ENCODE results near the gene MME. TPM values are rescaled to one million over a fixed set of nuclear protein-coding genes. Genes with fewer than 3 reads are reported as not detected.
"Not testable (repeated sequence)": the region's sequence is repeated elsewhere in the genome, so short reads cannot be mapped to it uniquely, and the experiment has no call there.

The MME gene
- total RNA-seq, 1 experiment from 2014 or later = 23.9 TPM

DNA sequence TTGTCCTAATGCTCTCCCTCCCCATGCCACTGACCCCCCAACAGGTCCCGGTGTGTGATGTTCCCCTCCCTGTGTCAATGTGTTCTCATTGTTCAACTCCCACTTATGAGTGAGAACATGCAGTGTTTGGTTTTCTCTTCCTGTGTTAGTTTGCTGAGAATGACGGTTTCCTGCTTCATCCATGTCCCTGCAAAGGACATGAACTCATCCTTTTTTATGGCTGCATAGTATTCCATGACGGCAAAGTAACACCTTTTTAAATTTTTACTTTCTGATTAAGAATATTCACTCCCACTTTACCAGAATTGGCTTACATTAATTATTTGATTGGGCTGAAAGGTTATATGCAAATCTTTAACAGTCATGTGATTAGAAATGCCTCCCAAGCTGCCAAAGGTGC is 135.9 kb downstream of the MME start:
- POLR2A ChIA-PET; DNase-seq (ENCODE audit: low spot score); CTCF ChIA-PET; H3K4me3 Mint-ChIP-seq; H3K27ac Mint-ChIP-seq; H3K27me3 Mint-ChIP-seq (ENCODE audit: low read depth); H3K4me1 Mint-ChIP-seq; ATAC-seq: not testable (repeated sequence)
- H3K9me3 Mint-ChIP-seq = peaks cover 24% of the 10 kb centered on the region
- H3K36me3 Mint-ChIP-seq = peaks cover 19% of the 10 kb centered on the region

DNA sequence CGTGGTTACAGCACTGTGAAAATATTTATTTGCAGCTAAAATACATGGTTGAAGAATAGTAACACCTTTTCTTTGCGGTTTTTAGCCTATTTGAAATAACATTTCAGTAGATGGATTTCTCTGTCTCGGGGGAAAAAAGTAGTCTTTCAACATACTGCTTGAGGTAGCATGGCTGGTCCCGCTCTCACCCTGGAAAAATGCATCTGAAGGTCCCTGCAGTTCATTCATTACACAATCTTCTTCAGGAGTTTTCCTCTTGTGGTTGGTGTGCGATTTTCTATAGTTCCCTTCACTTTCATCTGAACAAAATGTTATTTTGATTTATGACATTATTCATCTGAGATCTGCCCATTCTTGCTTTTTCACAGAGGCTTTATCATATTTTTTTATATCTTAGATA is 137.5 kb downstream of the MME start:
- 0 out of 2 replicates have a peak, but pooled peaks cover 3% of the 10 kb centered on the region for H3K4me1 Mint-ChIP-seq
- H3K36me3 Mint-ChIP-seq = peaks cover 23% of the 10 kb centered on the region
- no peak for ATAC-seq
- H3K27me3 Mint-ChIP-seq (ENCODE audit: low read depth) = no peaks in the 10 kb centered on the region
- POLR2A ChIA-PET = no interaction called here
- no peak overlapping the region for H3K27ac Mint-ChIP-seq
- CTCF ChIA-PET = no interaction called here
- no peak for TF ChIP-seq CBFB (CRISPR knock-in tag; IDR thresholded peaks at IDR 0.05; ENCODE audit: low read depth)
- no peak for TF ChIP-seq SP1 (CRISPR knock-in tag; conservative IDR thresholded peaks at IDR 0.05)
- TF ChIP-seq ZNF416 (CRISPR knock-in tag; IDR thresholded peaks at IDR 0.05) = no peak
- TF ChIP-seq, protein P1, sequence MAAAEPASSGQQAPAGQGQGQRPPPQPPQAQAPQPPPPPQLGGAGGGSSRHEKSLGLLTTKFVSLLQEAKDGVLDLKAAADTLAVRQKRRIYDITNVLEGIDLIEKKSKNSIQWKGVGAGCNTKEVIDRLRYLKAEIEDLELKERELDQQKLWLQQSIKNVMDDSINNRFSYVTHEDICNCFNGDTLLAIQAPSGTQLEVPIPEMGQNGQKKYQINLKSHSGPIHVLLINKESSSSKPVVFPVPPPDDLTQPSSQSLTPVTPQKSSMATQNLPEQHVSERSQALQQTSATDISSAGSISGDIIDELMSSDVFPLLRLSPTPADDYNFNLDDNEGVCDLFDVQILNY (CRISPR knock-in tag; IDR thresholded peaks at IDR 0.05) = no peak
- TF ChIP-seq, protein P2, sequence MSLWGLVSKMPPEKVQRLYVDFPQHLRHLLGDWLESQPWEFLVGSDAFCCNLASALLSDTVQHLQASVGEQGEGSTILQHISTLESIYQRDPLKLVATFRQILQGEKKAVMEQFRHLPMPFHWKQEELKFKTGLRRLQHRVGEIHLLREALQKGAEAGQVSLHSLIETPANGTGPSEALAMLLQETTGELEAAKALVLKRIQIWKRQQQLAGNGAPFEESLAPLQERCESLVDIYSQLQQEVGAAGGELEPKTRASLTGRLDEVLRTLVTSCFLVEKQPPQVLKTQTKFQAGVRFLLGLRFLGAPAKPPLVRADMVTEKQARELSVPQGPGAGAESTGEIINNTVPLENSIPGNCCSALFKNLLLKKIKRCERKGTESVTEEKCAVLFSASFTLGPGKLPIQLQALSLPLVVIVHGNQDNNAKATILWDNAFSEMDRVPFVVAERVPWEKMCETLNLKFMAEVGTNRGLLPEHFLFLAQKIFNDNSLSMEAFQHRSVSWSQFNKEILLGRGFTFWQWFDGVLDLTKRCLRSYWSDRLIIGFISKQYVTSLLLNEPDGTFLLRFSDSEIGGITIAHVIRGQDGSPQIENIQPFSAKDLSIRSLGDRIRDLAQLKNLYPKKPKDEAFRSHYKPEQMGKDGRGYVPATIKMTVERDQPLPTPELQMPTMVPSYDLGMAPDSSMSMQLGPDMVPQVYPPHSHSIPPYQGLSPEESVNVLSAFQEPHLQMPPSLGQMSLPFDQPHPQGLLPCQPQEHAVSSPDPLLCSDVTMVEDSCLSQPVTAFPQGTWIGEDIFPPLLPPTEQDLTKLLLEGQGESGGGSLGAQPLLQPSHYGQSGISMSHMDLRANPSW (CRISPR knock-in tag; conservative IDR thresholded peaks at IDR 0.05; ENCODE audit: low read depth) = no peak
- TF ChIP-seq CREM (CRISPR knock-in tag; IDR thresholded peaks at IDR 0.05) = no peak
- TF ChIP-seq KAT7 (CRISPR knock-in tag; IDR thresholded peaks at IDR 0.05; ENCODE audit: borderline replicate concordance) = no peak
- no peak for TF ChIP-seq JAZF1 (CRISPR knock-in tag; IDR thresholded peaks at IDR 0.05)
- TF ChIP-seq FOXK1 (CRISPR knock-in tag; IDR thresholded peaks at IDR 0.05) = no peak
- no peak for TF ChIP-seq NR1H2 (CRISPR knock-in tag; IDR thresholded peaks at IDR 0.05)
- TF ChIP-seq, protein P3, sequence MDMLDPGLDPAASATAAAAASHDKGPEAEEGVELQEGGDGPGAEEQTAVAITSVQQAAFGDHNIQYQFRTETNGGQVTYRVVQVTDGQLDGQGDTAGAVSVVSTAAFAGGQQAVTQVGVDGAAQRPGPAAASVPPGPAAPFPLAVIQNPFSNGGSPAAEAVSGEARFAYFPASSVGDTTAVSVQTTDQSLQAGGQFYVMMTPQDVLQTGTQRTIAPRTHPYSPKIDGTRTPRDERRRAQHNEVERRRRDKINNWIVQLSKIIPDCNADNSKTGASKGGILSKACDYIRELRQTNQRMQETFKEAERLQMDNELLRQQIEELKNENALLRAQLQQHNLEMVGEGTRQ (CRISPR knock-in tag; IDR thresholded peaks at IDR 0.05) = no peak
- TF ChIP-seq ZNF671 (CRISPR knock-in tag; IDR thresholded peaks at IDR 0.05) = no peak
- TF ChIP-seq JUN (CRISPR knock-in tag; IDR thresholded peaks at IDR 0.05) = no peak
- TF ChIP-seq FOXJ3 (CRISPR knock-in tag; IDR thresholded peaks at IDR 0.05; ENCODE audit: borderline replicate concordance) = no peak
- TF ChIP-seq, protein P4, sequence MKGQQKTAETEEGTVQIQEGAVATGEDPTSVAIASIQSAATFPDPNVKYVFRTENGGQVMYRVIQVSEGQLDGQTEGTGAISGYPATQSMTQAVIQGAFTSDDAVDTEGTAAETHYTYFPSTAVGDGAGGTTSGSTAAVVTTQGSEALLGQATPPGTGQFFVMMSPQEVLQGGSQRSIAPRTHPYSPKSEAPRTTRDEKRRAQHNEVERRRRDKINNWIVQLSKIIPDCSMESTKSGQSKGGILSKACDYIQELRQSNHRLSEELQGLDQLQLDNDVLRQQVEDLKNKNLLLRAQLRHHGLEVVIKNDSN (CRISPR knock-in tag; IDR thresholded peaks at IDR 0.05) = no peak
- no peak for DNase-seq (ENCODE audit: low spot score)
- no peak overlapping the region for H3K4me3 Mint-ChIP-seq
- peaks cover 30% of the 10 kb centered on the region for H3K9me3 Mint-ChIP-seq

DNA sequence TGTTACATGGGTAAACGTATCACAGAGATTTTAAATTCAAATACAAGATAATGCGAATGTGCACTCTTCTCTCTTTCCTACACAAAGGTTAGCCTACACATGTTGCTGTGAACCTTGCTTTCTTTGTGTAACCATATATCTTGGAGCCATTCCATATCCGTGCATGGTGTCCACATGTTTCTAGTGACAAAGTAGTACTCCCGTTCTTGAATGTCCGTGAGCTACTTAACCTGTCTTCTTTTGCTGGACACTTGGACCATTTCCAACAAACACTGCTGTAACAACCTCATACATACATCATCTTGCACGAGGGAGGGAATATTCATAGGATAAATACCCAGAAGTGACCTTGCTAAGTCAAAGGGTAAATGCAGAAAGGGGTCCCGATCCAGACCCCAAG is 138.3 kb downstream of the MME start:
- Mint-ChIP-seq H3K4me1 (0 out of 2 replicates have a peak, but pooled peaks cover 3% of the 10 kb centered on the region), H3K27me3 (ENCODE audit: low read depth) (no peaks in the 10 kb centered on the region), H3K9me3 (peaks cover 33% of the 10 kb centered on the region), H3K4me3 (no peak overlapping the region), H3K36me3 (peaks cover 23% of the 10 kb centered on the region), H3K27ac (no peak overlapping the region)
- ChIA-PET POLR2A (no interaction called here), CTCF (no interaction called here)
- no peak for ATAC-seq
- DNase-seq (ENCODE audit: low spot score) = no peak
- TF ChIP-seq, protein P5, sequence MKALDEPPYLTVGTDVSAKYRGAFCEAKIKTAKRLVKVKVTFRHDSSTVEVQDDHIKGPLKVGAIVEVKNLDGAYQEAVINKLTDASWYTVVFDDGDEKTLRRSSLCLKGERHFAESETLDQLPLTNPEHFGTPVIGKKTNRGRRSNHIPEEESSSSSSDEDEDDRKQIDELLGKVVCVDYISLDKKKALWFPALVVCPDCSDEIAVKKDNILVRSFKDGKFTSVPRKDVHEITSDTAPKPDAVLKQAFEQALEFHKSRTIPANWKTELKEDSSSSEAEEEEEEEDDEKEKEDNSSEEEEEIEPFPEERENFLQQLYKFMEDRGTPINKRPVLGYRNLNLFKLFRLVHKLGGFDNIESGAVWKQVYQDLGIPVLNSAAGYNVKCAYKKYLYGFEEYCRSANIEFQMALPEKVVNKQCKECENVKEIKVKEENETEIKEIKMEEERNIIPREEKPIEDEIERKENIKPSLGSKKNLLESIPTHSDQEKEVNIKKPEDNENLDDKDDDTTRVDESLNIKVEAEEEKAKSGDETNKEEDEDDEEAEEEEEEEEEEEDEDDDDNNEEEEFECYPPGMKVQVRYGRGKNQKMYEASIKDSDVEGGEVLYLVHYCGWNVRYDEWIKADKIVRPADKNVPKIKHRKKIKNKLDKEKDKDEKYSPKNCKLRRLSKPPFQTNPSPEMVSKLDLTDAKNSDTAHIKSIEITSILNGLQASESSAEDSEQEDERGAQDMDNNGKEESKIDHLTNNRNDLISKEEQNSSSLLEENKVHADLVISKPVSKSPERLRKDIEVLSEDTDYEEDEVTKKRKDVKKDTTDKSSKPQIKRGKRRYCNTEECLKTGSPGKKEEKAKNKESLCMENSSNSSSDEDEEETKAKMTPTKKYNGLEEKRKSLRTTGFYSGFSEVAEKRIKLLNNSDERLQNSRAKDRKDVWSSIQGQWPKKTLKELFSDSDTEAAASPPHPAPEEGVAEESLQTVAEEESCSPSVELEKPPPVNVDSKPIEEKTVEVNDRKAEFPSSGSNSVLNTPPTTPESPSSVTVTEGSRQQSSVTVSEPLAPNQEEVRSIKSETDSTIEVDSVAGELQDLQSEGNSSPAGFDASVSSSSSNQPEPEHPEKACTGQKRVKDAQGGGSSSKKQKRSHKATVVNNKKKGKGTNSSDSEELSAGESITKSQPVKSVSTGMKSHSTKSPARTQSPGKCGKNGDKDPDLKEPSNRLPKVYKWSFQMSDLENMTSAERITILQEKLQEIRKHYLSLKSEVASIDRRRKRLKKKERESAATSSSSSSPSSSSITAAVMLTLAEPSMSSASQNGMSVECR (CRISPR knock-in tag; IDR thresholded peaks at IDR 0.05; ENCODE audit: borderline replicate concordance) = no peak
- TF ChIP-seq JUN (CRISPR knock-in tag; IDR thresholded peaks at IDR 0.05) (no peak), FOXK1 (CRISPR knock-in tag; IDR thresholded peaks at IDR 0.05) (no peak), ETV6 (CRISPR knock-in tag; IDR thresholded peaks at IDR 0.05) (no peak)
- TF ChIP-seq, protein P6, sequence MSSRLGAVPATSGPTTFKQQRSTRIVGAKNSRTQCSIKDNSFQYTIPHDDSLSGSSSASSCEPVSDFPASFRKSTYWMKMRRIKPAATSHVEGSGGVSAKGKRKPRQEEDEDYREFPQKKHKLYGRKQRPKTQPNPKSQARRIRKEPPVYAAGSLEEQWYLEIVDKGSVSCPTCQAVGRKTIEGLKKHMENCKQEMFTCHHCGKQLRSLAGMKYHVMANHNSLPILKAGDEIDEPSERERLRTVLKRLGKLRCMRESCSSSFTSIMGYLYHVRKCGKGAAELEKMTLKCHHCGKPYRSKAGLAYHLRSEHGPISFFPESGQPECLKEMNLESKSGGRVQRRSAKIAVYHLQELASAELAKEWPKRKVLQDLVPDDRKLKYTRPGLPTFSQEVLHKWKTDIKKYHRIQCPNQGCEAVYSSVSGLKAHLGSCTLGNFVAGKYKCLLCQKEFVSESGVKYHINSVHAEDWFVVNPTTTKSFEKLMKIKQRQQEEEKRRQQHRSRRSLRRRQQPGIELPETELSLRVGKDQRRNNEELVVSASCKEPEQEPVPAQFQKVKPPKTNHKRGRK (CRISPR knock-in tag; IDR thresholded peaks at IDR 0.05; ENCODE audit: borderline replicate concordance) = no peak
- TF ChIP-seq, protein P7, sequence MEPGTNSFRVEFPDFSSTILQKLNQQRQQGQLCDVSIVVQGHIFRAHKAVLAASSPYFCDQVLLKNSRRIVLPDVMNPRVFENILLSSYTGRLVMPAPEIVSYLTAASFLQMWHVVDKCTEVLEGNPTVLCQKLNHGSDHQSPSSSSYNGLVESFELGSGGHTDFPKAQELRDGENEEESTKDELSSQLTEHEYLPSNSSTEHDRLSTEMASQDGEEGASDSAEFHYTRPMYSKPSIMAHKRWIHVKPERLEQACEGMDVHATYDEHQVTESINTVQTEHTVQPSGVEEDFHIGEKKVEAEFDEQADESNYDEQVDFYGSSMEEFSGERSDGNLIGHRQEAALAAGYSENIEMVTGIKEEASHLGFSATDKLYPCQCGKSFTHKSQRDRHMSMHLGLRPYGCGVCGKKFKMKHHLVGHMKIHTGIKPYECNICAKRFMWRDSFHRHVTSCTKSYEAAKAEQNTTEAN (CRISPR knock-in tag; IDR thresholded peaks at IDR 0.05) = no peak
- TF ChIP-seq, protein P8, sequence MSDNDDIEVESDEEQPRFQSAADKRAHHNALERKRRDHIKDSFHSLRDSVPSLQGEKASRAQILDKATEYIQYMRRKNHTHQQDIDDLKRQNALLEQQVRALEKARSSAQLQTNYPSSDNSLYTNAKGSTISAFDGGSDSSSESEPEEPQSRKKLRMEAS (CRISPR knock-in tag; IDR thresholded peaks at IDR 0.05) = no peak

All from WTC11 (cell line).